ENCODE results near the gene ZNF75A. TPM values are rescaled to one million over a fixed set of nuclear protein-coding genes. Genes with fewer than 3 reads are reported as not detected.

ZNF75A gene
- total and polyA plus RNA-seq, 9 of the 15 experiments (the other 6 are each of a cell fraction or from before 2014, with no cell fraction given), result 7.2 to 24.5 (median 17.1) TPM

- TF ChIP-seq HDAC6 (IDR thresholded peaks at IDR 0.05; ENCODE audit: low read depth, low read length), result no peak
- peak; percentile 75 for TF ChIP-seq ZBTB2 (IDR thresholded peaks at IDR 0.05)
- peak; percentile 58 for TF ChIP-seq HNRNPLL (IDR thresholded peaks at IDR 0.05; ENCODE audit: low read depth, low read length, poor library complexity, severe bottlenecking)
- TF ChIP-seq KDM5B (IDR thresholded peaks at IDR 0.05; ENCODE audit: insufficient replicate concordance, low read depth, low read length), result peak; percentile 38
- TF ChIP-seq ZNF395 (CRISPR knock-in tag; IDR thresholded peaks at IDR 0.05), result peak; percentile 81; the same call in 1 of the 2 replicates
- peak; percentile 44; the same call in 1 of the 2 replicates for TF ChIP-seq POLR2H (tag; IDR thresholded peaks at IDR 0.05; ENCODE audit: low read depth)
- 0 out of 2 replicates have a peak, but pooled peaks have one; percentile 90 for TF ChIP-seq ZNF217 (CRISPR knock-in tag; IDR thresholded peaks at IDR 0.05)
- TF ChIP-seq MXI1 (IDR thresholded peaks at IDR 0.05; ENCODE audit: low read depth, low read length), result peak; percentile 69
- no peak for TF ChIP-seq ZFP30 (CRISPR knock-in tag; IDR thresholded peaks at IDR 0.05; ENCODE audit: borderline replicate concordance)
- TF ChIP-seq PHF8 (IDR thresholded peaks at IDR 0.05; ENCODE audit: borderline replicate concordance, low read length), result peak; percentile 89; the same call in 1 of the 2 replicates
- peak; percentile 96 for TF ChIP-seq IRF1 (CRISPR knock-in tag; IDR thresholded peaks at IDR 0.05; ENCODE audit: borderline replicate concordance)
- TF ChIP-seq TCF15 (CRISPR knock-in tag; IDR thresholded peaks at IDR 0.05), result no peak
- TF ChIP-seq THAP7 (CRISPR knock-in tag; IDR thresholded peaks at IDR 0.05), result no peak
- no peak for TF ChIP-seq MYBL2 (IDR thresholded peaks at IDR 0.05; ENCODE audit: low read depth)
- TF ChIP-seq MYBL2 (CRISPR knock-in tag; IDR thresholded peaks at IDR 0.05; ENCODE audit: borderline replicate concordance), result no peak
- TF ChIP-seq RAD21 (CRISPR knock-in tag; conservative IDR thresholded peaks at IDR 0.05 in 1 of 2, IDR thresholded peaks at IDR 0.05 in 1 of 2), result peak; percentile 54 to 72
- TF ChIP-seq CBFB (CRISPR knock-in tag; IDR thresholded peaks at IDR 0.05), result peak; percentile 69; the same call in 1 of the 2 replicates
- no peak for TF ChIP-seq PATZ1 (CRISPR knock-in tag; IDR thresholded peaks at IDR 0.05; ENCODE audit: borderline replicate concordance)
Observed at GRCh38 chr16:3264137-3265036, 40.9 kb upstream of the ZNF75A start (continued).
